Tibial artery (tissue), 4 donors: ENCODE data around the gene RNF223.

ENCODE experiments used
- DNase-seq, 2 donors: peaks; one replicate each; pipeline ENCODE4 v3.0.0-alpha.2; 2019
- H3K27ac ChIP-seq, 2 donors: fragments of 200-600 bp; sonication (generic) in 1 of 2; 1 replicate in 1 of 2; 2 replicates in 1 of 2; pipeline ENCODE4 v1.5.1; 2018 to 2019; ENCODE audit warnings: mild to moderate bottlenecking in 1 of 2
- H3K27me3 ChIP-seq, 2 donors: fragments of 200-600 bp; sonication (generic) in 1 of 2; one replicate each; pipeline versions ENCODE4 v1.5.1 to v1.6.0; 2016 to 2019
- H3K36me3 ChIP-seq, 3 donors: fragments of 200-600 bp; sonication (generic) in 2 of 3; one replicate each; pipeline ENCODE4 v1.5.1; 2016 to 2019; ENCODE audit warnings: mild to moderate bottlenecking in 2 of 3
- H3K4me1 ChIP-seq, 4 donors: fragments of 200-600 bp; sonication (generic) in 2 of 4; 1 replicate in 3 of 4; 2 replicates in 1 of 4; pipeline ENCODE4 v1.5.1; 2016 to 2019
- H3K4me3 ChIP-seq, 2 donors: fragments of 200-600 bp; sonication (generic) in 1 of 2; 1 replicate in 1 of 2; 2 replicates in 1 of 2; pipeline ENCODE4 v1.5.1; 2018 to 2019; ENCODE audit warnings: mild to moderate bottlenecking in 2 of 2
- H3K9me3 ChIP-seq, 3 donors: fragments of 200-600 bp; sonication (generic) in 1 of 3; one replicate each; pipeline ENCODE4 v1.5.1; 2016 to 2019
- intact Hi-C: fragments of 100-400 bp; cut with DNase I; formaldehyde crosslinking; loops from one replicate; pipeline ENCODE4 v1.15.0; 2023; ENCODE audit warnings: low total_unique reads
- TF ChIP-seq, protein P1 (sequence below), 2 experiments: fragments of 200-600 bp in 1 of 2; fragments of 450-650 bp in 1 of 2; IDR thresholded peaks; one replicate each; pipeline ENCODE4 v1.5.1; 2017 to 2019; ENCODE audit warnings: antibody characterized with exemption in 2 of 2, mild to moderate bottlenecking in 1 of 2, moderate library complexity in 1 of 2

Gene RNF223

DNA sequence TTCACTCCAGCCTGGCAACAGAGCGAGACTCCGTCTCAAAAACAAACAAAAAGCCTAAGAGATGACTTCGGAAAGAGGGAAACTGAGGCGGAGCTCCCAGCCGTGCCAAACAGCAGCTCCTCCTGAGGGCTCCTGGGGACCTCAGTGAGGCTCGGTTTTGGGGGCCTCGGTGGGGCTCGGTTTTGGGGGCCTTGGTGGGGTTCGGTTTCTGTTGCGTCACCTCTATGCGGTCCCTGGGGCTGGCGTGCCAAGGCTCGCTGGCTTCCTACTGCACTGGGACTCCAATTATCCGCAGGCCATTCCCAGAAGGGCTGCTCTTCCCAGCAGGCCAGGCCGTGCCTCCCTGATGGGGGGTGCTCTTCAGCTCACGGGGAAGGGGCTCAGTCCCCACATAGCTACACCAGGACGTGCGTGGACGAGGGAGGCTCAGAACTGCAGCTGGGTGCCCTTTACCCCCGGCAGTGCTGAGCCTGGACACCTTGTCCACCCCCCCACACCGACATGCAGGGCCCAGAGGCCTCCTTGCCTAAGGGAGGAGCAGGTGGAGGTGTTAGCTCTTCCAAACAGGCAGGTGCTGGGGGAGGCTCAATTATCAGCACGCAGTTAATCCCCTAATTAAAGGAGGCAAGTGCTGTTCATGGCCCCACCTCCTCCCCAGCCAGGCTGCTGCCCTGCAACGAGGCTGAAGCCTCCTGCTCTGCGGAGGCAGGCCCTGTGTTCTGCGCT is 46.9 kb upstream of the RNF223 start:
- Histone ChIP-seq H3K4me1 (peaks cover 0 to 23% (median 9%) of the 10 kb centered on the region in 4 donors), H3K36me3 (no peaks in the 10 kb centered on the region), H3K27me3 (peaks cover 0 to 45% of the 10 kb centered on the region in 2 donors), H3K9me3 (no peaks in the 10 kb centered on the region), H3K4me3 (no peak overlapping the region), H3K27ac (no peak overlapping the region)
- intact Hi-C loops = loop anchor here (5.0 kb wide), 2 partner anchors 111 to 171 kb away; partner anchors contain the start of genes B3GALT6 and SDF4
- no peak for DNase-seq
- TF ChIP-seq, protein P1, sequence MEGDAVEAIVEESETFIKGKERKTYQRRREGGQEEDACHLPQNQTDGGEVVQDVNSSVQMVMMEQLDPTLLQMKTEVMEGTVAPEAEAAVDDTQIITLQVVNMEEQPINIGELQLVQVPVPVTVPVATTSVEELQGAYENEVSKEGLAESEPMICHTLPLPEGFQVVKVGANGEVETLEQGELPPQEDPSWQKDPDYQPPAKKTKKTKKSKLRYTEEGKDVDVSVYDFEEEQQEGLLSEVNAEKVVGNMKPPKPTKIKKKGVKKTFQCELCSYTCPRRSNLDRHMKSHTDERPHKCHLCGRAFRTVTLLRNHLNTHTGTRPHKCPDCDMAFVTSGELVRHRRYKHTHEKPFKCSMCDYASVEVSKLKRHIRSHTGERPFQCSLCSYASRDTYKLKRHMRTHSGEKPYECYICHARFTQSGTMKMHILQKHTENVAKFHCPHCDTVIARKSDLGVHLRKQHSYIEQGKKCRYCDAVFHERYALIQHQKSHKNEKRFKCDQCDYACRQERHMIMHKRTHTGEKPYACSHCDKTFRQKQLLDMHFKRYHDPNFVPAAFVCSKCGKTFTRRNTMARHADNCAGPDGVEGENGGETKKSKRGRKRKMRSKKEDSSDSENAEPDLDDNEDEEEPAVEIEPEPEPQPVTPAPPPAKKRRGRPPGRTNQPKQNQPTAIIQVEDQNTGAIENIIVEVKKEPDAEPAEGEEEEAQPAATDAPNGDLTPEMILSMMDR (IDR thresholded peaks at IDR 0.05) = no peak

DNA sequence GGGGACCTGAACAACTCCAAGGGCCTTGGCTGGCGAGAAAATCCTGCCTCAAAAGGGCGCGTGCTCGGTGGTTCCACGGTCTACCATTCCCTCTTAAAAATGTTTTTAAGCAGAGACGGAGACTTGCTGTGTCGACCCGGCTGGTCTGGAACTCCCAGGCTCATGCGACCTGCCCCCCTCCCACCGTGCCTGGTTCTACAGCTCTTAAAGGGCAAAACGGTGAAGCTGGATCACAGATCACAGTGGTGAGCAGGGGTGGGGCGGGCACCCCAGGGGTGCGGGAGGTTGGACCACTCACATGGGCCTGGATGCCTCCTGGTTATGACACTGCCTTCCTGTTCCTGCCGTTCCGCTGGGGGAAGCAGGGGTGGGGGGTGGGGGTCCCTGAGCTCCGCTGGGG is 46.0 kb upstream of the RNF223 start:
- DNase-seq = peak in 1 of 2 donors; percentile 60
- Histone ChIP-seq H3K4me3 (no peak overlapping the region), H3K4me1 (peaks cover 0 to 26% (median 13%) of the 10 kb centered on the region in 4 donors), H3K27me3 (peaks cover 0 to 45% of the 10 kb centered on the region in 2 donors), H3K36me3 (no peaks in the 10 kb centered on the region), H3K27ac (no peak overlapping the region), H3K9me3 (no peaks in the 10 kb centered on the region)
- intact Hi-C loops = loop anchor here (5.0 kb wide), 2 partner anchors 112 to 172 kb away; partner anchors contain the start of genes B3GALT6 and SDF4
- TF ChIP-seq, protein P1 (IDR thresholded peaks at IDR 0.05) = no peak

DNA sequence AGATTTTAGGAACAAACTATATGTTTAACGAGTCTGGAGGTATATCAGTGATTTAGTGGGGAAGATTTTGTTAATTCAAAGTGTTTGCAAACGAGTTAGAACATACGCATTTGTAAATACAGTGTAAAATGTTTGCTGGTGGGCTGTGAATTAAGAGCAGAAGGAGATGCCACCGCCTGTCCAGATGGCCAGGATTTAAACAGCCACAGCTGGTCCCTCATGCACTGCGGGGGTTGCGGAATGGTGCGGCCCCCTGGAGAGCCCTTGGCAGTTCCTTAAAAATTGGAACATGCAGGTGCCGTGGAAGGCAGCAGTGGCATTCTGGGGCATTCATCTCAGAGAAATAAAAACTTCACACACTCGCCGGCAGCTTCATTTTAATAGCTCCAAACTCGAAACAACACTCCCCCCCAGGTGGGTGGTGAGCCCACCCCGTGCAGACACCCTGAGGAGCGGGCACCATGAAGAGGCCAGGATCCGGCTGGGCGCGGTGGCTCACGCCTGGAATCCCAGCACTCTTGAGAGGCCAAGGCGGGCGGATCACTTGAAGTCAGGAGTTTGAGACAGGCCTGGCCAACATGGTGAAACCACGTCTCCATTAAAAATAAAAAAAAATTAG is 45.3 kb upstream of the RNF223 start:
- intact Hi-C loops = no loop called here
- H3K4me3 ChIP-seq = no peak overlapping the region
- H3K9me3 ChIP-seq = no peaks in the 10 kb centered on the region
- H3K27me3 ChIP-seq = peaks cover 0 to 45% of the 10 kb centered on the region in 2 donors
- TF ChIP-seq, protein P1 (IDR thresholded peaks at IDR 0.05) = no peak
- H3K4me1 ChIP-seq = peaks cover 0 to 29% (median 18%) of the 10 kb centered on the region in 4 donors
- no peak overlapping the region for H3K27ac ChIP-seq
- no peaks in the 10 kb centered on the region for H3K36me3 ChIP-seq
- peak; percentile 19 to 46 for DNase-seq

DNA sequence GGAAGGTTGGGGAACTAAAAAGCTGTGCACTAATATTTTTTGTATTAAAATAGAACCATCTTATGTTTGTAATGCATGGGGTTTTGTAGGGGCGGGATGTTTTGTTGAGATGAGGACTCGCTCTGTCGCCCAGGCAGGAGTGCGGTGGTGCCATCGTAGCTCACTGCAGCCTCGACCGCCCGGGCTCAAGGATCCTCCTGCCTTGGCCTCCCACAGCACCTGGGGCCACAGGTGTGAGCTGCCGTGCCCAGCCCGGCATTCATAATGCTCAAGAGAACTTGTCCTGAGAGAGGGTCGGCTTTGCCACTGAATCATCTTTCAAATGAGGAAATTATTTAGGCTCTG is 44.7 kb upstream of the RNF223 start:
- peaks cover 0 to 45% of the 10 kb centered on the region in 2 donors for H3K27me3 ChIP-seq
- H3K36me3 ChIP-seq = no peaks in the 10 kb centered on the region
- H3K27ac ChIP-seq = no peak overlapping the region
- peak; percentile 6 to 39 for DNase-seq
- TF ChIP-seq, protein P1 (IDR thresholded peaks at IDR 0.05) = no peak
- H3K4me3 ChIP-seq = no peak overlapping the region
- no peaks in the 10 kb centered on the region for H3K9me3 ChIP-seq
- intact Hi-C loops = no loop called here
- H3K4me1 ChIP-seq = peaks cover 0 to 29% (median 18%) of the 10 kb centered on the region in 4 donors

DNA sequence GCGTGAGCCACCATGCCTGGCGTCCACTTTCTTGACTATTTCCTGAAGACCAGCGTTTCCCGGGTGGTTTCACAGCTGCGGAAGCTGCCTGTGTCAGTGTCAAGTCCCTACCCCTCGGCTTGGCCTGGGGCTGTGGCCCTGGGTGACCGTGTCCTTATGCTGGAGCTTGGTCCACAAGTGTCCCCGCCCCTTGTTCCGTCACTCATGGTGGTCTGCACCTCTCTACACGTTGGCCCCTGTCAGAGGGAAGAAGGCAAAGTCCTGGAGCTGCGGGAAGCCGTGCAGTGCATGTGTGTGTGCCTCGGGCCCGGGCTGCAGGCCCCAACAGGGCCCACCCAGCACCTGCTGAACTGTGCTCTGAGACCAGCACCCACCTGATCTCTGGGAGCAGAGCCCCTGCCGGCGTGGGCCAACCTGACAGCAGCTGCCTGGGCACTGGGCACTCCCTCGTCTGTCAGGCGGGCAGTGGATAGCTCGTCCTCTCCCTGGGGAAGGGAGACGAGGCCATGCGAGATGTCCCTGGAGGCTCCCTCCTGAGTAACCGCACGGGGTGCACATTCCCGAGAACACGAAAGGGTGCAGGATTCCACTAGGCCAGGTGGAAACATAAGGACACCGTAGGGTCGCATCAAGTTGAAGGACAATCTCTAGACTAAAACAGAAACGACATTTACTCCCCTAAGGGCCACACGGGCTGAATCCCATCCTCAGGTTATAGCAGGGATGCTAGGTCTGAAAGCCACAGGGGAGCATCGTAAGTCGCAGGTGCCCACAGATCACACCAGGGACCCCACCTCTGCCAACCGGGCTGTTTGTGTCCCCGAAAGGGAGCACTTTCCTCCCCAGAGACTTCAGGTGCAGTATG is 44.1 kb upstream of the RNF223 start:
- no peak overlapping the region for H3K4me3 ChIP-seq
- no peak overlapping the region for H3K27ac ChIP-seq
- H3K27me3 ChIP-seq = peaks cover 0 to 44% of the 10 kb centered on the region in 2 donors
- H3K36me3 ChIP-seq = peaks cover 0 to 3% (median 2%) of the 10 kb centered on the region in 3 donors
- TF ChIP-seq, protein P1 (IDR thresholded peaks at IDR 0.05) = no peak
- intact Hi-C loops = no loop called here
- DNase-seq = peak; percentile 9 to 50
- H3K4me1 ChIP-seq = peaks cover 0 to 29% (median 18%) of the 10 kb centered on the region in 4 donors
- peaks cover 0 to 4% (median 0%) of the 10 kb centered on the region in 3 donors for H3K9me3 ChIP-seq
